NB4 (cell line): Measurements from ENCODE around the gene OR52B4.
"Not testable (repeated sequence)": the region's sequence is repeated elsewhere in the genome, so short reads cannot be mapped to it uniquely, and the experiment has no call there.

Experiments
- DNase-seq: peaks from one replicate; pipeline ENCODE4 v3.0.0; 2010; ENCODE audit warnings: low read depth
- H3K4me3 ChIP-seq: one replicate; pipeline ENCODE4 v1.5.1; 2011; ENCODE audit warnings: mild to moderate bottlenecking, low read depth, low read length, moderate library complexity
- MYC ChIP-seq: IDR thresholded peaks from 2 replicates; pipeline ENCODE4 v1.6.1; 2011; ENCODE audit warnings: low read depth, low read length
- POLR2A ChIP-seq: IDR thresholded peaks from 2 replicates; pipeline ENCODE4 v1.6.1; 2011; ENCODE audit warnings: mild to moderate bottlenecking; ENCODE audit not compliant: insufficient read length; ENCODE audit errors: extremely low read depth
- TF ChIP-seq, protein P1 (sequence below): IDR thresholded peaks from one replicate; pipeline ENCODE4 v1.5.1; 2012; ENCODE audit warnings: low read depth, low read length
- TF ChIP-seq, protein P2 (sequence below): IDR thresholded peaks from 2 replicates; pipeline ENCODE4 v1.6.1; 2011; ENCODE audit warnings: low read depth, low read length

Gene OR52B4

DNA sequence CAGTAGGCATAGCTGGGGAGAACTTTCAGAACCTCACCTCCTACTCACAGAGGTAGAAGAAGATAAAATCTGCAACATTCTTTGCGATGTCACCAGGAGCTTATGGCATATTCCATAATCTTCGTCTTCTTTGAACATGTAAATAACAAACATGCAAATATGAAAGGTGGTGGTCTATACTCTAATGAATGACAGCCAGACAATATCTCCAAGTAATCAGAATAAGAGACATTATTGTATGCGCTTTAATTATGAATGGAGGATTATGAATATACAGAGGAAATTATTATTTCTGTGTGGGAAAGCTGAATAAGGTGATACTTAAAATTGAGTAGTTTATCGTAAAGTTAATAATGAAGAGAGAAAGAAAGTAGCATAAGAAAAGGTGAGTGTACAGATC is at the start of gene OR52B4:
TSS of gene OR52B4 (minus strand) at position 101 of the 400 bp plus-strand sequence. CDS start at position 10, 91 bp downstream.
- H3K4me3 ChIP-seq: no peak within 1 kb of the TSS
- TF ChIP-seq, protein P1, sequence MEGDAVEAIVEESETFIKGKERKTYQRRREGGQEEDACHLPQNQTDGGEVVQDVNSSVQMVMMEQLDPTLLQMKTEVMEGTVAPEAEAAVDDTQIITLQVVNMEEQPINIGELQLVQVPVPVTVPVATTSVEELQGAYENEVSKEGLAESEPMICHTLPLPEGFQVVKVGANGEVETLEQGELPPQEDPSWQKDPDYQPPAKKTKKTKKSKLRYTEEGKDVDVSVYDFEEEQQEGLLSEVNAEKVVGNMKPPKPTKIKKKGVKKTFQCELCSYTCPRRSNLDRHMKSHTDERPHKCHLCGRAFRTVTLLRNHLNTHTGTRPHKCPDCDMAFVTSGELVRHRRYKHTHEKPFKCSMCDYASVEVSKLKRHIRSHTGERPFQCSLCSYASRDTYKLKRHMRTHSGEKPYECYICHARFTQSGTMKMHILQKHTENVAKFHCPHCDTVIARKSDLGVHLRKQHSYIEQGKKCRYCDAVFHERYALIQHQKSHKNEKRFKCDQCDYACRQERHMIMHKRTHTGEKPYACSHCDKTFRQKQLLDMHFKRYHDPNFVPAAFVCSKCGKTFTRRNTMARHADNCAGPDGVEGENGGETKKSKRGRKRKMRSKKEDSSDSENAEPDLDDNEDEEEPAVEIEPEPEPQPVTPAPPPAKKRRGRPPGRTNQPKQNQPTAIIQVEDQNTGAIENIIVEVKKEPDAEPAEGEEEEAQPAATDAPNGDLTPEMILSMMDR: no peak
- TF ChIP-seq MYC (no peak), POLR2A (no peak)
- TF ChIP-seq, protein P2, sequence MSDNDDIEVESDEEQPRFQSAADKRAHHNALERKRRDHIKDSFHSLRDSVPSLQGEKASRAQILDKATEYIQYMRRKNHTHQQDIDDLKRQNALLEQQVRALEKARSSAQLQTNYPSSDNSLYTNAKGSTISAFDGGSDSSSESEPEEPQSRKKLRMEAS: no peak
- DNase-seq: no peak

DNA sequence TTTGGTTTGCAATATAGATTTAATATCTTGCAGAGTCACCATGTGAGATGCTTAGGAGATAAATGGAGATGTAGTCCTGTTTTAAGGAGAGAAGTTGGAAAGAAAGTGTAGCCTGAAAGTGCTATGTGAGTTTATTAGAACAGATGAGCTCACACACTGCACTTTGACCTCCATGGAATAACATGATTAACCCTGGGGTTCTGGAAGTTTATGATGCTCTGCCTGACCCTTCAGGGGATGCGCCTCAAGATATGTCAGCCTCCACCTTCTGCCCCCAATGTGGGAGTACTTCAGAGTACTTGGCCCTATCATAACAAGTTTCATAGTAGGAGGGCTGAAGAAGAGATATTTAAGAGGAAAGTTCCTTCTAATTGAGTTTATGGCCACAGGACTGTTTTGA is 48.6 kb upstream of the OR52B4 start:
- DNase-seq: no peak
- TF ChIP-seq, protein P2: no peak
- H3K4me3 ChIP-seq: no peak overlapping the region

DNA sequence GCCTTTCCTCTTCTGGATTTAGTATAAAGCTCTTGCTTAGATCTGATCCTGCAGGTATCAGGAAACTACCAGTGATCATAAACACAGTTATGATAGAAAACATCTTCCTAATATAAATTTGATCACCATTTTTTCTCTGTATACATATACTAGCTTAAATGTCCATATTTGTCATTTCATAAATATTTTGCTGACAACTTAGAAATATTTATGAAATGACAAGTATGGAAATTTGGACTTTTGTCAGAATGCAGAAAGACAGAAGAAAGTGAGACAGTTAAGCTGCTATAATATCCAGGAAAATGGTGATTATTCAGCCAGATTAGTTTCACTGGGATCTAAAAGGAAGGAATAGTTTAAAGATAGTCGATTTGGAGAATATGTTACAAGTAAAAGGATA is 48.1 kb upstream of the OR52B4 start:
- no peak overlapping the region for H3K4me3 ChIP-seq
- DNase-seq: no peak
- TF ChIP-seq, protein P1: no peak
- TF ChIP-seq, protein P2: no peak
- TF ChIP-seq POLR2A: no peak
- no peak for TF ChIP-seq MYC

DNA sequence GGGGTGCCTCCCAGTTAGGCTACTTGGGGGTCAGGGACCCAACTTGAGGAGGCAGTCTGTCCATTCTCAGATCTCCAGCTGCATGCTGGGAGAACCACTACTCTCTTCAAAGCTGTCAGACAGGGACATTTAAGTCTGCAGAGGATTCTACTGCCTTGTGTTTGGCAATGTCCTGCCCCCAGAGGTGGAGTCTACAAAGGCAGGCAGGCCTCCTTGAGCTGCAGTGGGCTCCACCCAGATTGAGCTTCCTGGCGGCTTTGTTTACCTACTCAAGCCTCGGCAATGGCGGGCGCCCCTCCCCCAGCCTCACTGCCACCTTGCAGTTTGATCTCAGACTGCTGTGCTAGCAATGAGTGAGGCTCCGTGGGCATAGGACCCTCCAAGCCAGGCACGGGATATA is 38.0 kb upstream of the OR52B4 start:
- DNase-seq, H3K4me3 ChIP-seq: not testable (repeated sequence)

DNA sequence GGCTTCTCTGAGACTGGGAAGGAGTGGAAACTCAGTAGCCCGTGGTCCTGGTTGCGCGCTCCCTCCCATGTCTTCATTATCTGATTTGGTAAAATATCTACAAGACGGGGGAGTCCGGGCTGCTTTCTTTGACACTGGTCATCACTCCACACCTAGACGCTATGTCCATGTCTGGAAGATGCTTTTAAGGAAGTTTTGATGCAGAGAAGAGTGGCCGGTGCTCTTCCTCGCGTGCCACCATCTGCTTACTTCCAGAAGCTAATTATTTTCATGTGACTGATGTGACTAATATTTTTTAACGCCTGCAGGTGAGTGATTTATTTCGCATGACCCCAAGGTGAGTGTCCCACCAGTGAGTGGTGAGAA is 25.7 kb upstream of the OR52B4 start:
- DNase-seq: no peak

DNA sequence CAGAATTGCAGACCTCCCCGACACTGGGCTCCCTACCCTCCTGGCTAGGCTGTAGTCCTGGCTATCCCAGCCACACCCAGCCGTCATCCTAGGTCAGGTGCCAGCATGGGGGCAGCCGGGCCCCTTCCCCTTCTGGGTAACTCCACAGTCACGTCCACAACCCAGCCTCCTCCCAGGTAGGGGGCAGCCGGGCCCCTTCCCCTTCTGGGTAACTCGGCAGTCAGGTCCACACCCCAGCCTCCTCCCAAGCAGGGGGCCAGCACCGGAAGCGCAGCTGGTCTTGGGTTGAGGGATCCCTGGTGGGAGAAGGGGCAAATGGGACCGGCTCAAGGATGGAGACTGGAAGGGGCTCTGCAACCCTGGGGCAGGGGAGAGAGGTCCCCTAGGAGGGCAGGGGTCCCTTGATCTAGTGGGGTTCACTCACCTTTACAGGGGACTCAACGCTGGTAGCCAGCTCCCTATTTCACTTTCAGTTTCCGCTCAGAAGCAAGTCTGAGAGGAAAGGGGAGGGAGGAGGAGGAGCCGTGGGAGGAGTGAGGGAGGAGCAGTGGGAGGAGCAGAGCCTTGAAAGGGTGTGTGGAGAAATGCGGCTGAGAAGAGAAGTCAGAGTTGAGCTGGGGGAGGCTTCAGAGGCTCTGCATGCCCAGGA is 25.1 kb upstream of the OR52B4 start, which contains the start of gene TRIM21:
TSS of gene TRIM21 (minus strand) at position 494 of the 649 bp plus-strand sequence. CDS start 3,293 bp downstream, outside the sequence.
- H3K4me3 ChIP-seq: peak within 1 kb of the TSS; percentile 88
- TF ChIP-seq, protein P1: no peak
- TF ChIP-seq MYC (no peak), POLR2A (peak; percentile 66)
- TF ChIP-seq, protein P2: no peak
- peak; percentile 91 for DNase-seq

More for the DNA sequence above, 25.7 kb upstream of the OR52B4 start:
- TF ChIP-seq POLR2A (no peak), MYC (no peak)
- TF ChIP-seq, protein P2: no peak
- TF ChIP-seq, protein P1: no peak
- H3K4me3 ChIP-seq: peak overlapping the region; percentile 88

DNA sequence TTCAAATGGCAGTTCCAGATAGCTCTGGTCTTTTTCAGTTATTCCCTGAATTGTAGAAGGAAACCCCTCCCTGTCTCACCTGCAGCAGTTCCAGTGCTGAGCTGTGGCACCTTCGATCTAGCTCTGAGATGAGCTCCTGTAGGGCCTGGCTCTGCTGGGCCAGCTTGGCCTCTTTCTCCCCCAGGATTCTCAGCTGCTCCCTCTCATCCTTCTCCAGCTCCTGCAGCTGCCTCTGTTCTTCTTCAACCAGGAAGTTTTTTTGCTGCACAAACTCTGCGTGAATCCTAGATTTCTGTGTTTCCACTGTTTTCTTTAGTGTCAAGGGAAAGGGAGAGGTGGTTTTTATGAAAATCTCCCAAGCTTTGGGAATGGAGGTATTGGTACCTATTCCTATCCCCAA is 20.0 kb upstream of the OR52B4 start:
- TF ChIP-seq POLR2A (no peak), MYC (no peak)
- TF ChIP-seq, protein P1: no peak
- TF ChIP-seq, protein P2: no peak
- no peak for DNase-seq
- no peak overlapping the region for H3K4me3 ChIP-seq
